HS-27A (cell line): Measurements from ENCODE around the gene TDRD10.
"Not testable (repeated sequence)": the region's sequence is repeated elsewhere in the genome, so short reads cannot be mapped to it uniquely, and the experiment has no call there.

Source experiments
- DNase-seq: peaks from one replicate; pipeline ENCODE4 v3.0.0-alpha.2; 2012; ENCODE audit warnings: low read depth, missing footprints

The TDRD10 gene

DNA sequence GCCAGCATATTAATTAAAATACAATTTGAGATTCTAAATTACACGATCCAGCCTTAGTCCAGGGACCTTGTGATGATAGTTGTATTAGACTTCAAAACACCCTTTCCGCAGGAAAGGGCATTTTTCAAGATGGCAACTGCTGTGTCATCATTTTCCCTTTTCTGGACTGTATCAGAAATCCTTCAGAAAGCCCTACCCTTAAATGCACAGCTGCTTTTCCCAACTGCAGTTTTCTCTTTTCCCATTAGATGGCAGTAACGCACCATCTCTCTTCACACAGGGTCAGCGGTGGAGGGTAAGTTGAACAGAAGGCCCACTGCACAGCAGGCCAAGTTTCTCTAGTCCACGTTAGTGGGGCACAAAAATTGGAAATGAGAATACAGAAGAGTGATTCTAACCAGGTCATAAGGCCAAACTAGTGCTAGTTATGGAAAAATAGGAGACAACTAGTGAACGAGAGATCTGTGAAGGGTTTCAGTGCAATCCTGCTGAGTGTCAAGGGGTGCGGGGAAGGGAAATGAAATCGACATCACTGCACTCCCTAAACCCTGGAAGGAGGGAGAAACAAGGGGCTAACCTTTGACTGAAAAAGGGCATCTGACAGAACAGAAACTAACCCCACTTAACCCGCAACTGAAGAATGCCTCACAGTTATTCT, 22.1 kb upstream of the TDRD10 start:
- DNase-seq: peak; percentile 67

DNA sequence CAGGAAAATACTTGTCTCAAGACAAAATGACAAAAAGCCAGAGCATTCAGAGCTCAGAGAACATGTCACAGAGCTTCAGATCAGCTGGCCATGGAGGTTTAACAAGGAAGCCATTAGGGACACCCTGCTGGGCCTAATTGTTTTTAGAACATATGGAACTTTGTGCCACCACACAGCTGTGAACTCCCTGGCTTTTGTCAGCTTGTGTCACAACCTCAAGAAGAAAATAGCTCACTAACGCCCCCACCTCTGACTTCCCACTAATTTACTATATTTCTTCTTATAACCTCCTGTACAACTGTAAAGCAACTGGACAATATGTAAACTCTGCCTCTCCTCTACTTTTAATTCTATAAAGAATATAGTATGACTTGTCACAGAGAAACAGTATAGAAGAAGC, 21.0 kb upstream of the TDRD10 start:
- no peak for DNase-seq

DNA sequence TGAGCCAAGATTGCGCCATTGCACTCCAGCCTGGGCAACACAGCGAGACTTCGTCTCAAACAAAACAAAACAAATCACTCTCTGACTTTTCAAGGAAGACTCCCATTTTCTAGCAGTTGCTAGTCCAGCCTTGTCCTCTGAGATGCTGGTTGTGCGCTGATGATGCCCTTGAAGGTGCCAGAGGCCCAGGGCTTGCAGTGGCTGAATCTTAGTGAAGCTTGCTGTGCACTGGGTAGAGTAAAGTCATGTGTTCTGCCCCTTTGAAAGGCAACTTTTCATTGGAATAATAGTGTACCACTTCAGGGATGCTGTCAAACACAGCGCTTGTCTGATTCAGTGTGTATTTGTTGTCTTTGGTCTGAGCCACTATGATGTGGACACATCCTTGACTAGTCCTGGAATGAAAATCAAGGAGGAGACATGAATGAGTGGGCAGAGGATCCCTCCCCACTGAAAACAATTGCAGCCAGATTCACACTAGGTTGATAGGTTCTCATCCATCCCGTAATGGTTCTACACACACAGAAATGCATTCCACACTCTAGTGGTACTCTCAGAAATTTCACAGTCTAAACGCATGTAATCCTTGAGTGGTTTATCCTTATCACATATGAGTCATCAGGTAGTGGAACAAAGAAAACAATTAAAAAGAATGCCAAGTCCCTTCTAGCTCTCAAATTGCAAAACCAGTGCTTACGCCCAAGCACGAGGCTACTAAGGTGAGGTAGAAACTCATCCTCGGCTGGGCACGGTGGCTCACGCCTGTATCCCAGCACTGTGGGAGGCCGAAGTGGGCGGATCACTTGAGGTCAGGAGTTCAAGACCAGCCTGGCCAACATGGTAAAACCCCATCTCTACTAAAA, 17.8 kb upstream of the TDRD10 start:
- peak; percentile 31 for DNase-seq

DNA sequence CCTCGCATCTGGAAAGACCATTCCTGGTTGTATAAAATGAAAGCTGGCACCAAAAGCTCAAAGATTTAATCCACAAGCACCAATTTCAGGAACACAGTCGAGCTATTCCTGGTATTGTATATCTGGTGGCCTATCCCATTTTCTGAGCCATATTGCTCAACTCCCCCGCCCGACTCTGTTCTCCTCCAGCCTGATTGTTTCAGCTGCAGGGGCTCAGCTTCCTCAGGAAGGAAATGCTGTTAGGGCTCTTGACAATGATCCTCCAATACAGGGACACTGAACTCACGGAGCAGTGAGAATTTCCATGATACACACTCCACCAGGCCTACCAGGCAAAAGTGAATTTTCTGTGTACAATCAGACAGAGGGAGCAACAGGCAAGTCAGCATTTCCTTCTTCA, 16.9 kb upstream of the TDRD10 start:
- no peak for DNase-seq

DNA sequence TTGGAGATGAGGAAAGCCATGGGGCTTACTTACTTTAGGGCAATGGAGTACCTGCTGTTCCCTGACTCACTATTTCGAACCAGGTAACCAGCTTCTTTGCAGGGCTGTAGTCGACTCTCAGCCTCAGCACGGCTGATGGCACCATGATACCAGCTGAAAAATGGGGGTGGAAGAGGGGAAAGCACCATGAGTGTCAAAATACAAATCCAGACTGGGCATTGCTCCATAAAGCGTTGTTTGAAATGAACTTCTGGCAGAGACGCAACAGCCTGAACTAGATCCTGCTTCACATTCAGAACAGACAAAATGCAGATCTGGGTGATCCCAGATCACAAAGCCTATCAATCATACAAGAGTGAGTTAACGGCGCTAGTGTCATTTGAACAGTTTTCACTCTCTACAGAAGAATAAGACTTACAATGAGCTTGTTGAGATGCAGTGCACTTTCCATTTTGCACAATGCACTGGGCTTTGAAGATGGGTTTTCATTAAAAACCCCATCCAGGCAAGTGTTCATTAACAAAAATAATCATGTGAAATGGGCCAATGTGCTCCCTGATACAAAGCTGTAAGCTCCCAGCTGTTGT, 16.0 kb upstream of the TDRD10 start:
- no peak for DNase-seq

DNA sequence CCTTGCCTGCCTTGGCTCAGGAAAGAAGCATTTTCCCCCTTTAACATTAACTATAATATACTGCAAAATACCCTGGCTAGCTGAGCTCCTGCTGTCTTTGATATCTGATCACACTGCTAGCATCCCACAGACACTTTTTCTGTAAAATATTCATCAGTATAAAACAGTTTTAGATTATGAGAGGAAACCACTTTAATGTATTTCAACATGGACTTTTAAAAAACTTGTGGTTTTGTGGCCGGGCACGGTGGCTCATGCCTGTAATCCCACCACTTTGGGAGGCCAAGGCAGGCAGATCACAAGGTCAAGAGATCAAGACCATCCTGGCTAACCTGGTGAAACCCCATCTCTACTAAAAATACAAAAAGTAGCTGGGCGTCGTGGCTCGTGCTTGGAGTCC, 15.3 kb upstream of the TDRD10 start:
- DNase-seq: not testable (repeated sequence)

DNA sequence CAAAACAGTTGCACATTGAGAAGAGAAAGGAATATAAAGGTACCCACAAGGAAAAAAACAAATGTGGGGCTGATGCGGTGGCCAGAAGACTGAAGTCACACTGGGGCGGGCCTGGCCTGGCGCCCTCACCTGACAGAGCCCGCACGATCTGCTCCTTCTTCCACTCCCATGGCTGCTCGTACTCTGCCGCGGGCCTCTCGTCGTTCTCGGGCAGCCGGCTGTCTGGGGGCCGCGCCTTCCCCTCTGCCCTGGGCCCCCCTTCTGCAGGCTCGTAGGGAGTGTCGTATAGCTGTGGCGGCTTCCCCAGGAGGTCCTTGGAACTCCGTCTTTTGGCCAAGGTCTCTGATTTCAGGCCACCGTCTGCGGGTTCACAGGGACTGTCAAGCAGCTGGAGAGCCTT, 13.1 kb upstream of the TDRD10 start:
- no peak for DNase-seq

DNA sequence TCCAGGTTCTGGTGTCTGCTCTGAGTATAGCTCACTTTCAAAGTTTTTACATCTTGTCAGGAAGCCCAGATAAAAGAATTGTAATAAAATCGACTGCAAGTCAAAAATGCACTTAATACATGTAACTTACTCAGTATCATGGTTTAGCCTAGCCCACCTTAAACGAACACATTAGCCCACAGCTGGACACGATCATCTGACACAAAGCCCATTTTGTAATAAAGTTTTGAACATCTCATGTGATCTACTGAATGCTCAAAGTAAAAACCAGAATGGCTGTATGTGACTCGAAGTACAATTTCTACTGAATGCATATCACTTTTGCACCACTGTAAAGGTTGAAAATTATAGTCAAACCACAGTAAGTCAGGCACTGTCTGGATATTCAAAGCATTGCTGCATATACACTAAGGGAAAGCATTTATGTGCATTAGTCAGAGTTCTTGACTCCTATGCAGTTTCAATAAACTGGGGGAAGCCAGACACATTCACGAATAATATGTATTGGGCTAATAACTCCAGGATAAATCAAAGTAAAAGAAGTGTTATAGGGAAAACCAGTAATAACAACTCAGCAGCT, 12.2 kb upstream of the TDRD10 start:
- no peak for DNase-seq

DNA sequence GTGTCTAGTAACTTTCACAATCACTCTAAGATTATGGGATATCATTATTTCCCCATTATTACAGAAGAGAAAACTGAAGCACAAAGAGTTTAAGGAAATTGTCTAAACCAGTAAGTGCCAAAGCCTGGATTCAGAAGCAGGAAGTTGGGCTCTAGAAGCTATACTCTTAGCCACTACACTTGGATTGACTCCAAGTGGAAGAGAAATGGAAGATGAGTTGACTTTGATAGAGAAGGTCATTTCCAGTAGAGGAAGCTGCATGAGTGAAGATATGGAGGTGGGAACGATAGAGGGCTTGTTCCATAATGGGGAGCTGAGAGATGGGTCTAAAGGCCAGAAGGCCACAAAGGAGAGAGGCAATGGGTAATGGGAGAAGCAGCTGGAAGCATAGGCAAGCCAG, 11.7 kb upstream of the TDRD10 start:
- no peak for DNase-seq

DNA sequence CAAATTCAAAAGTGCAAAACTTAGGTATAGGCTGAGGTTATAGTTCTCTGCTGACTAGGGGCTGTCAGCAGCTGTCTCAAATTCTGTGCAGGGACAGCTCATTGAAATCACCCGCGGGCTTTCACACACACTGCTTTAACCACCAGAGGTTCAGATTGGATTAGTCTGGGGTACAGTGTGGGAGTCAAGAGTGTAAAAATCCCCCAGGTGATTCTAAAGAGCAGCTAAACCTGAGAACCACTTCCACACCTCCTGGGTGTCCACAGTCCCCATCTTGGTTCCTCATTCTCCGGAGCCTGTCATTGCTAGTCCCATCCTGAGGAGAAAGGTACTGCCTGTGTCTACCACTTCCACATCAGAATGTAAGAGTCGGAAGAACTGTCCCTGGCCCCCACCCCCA, 9.9 kb upstream of the TDRD10 start:
- no peak for DNase-seq

DNA sequence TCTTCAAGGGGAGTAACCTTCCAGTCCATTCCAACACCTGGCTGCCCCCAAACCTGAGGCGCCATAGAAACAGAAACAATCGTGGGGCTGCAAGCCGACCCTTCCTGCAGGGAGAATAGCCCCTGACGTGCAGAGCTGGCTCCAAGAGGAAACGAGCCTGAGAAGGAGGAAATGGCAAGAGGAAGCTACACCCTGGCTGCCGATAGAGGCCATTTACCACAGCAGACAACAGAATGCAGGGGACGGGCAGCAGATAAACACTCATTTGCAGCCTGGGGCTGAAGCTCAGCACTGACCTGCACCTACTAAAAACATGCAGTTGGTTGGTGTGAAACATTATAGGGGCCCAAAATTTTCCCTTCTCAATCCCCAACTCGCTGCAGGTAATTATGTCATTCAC, 8.7 kb upstream of the TDRD10 start:
- no peak for DNase-seq

DNA sequence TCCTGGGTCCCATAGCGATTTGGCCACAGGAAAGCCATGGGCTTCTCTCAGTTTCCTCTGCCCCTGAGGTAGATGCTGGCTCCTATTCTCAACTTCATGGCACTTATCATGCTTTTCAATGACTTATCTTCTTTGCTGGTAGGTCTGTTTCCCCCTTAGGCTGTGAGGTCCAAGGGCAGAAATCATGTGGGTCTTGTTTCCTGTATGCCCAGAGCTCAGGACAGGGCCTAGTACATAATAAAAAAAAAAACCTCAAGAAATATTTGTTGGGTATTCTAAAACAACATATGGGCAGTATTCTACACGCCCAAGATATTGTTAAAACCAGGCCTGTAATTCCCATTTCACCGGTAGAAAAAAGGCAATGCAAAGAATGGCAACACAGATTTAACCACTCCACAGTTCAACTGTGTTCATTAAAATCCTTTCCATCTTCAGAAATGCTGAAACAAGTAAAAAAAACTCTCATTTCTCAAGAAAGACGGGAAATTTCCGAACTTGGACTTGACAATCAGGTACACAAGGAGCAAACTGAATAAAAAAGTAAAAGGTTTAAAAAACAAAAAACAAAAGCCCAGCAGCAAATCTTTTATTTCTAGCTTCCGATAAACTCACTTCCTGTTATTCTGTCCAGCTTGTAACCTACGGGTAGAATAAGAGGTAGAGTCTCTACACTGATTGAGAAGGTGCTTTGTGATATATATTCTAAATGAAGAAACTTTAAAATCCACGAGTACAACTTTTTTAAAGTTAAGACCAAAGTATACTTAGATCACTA, 6.3 kb upstream of the TDRD10 start:
- no peak for DNase-seq

DNA sequence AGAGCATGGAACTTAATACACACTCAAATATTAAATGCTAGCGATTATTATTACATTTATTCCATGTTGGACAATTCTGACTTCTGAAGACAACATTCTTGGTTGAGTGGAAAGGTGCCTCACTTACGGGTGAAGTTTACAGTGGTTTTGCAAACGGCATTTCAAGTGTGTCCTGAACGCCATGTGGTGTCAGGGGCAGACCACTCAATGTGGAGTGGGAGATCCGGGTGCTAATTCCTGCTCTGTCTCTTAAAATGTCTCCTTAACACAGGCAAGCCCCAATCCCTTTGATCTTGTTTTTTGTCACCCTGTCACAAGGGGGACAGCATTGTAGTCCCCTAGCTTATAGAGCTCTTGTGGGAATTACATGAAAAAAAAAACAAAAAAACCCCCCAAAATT, 5.6 kb upstream of the TDRD10 start:
- DNase-seq: no peak

DNA sequence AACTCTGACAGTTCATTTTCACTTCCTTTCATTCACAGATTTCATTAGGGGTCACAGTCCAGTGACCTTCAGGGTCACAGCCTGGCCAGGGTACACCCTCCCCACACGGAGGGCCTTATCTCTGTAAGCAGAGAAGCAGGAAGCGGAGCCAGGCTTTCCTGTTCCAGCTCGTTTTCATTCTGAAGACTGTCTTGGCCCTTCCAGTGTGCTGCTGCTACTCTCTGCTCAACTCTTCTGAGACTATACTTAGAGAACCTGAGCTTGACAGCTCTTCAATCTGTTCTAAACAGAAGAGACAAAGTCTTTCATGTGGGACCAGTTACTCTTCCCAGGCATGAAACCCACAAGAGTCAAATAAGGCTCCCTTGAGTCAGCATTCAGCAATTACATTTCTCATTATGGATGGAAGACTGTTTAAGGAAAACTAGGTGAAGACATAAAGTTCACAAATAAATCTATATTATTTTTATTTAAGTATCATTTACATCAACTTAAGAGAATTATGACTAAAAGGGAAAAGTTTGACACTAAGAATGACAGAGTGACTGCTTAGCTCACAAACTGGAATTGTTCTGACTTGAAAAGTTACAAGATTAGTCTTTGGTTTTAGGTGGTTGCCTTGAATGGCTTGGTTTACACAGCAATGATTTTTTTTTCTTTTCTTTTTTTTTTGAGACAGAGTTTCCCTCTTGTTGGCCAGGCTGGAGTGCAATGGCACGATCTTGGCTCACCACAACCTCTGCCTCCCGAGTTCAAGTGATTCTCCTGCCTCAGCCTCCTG, 4.8 kb upstream of the TDRD10 start:
- DNase-seq: no peak

DNA sequence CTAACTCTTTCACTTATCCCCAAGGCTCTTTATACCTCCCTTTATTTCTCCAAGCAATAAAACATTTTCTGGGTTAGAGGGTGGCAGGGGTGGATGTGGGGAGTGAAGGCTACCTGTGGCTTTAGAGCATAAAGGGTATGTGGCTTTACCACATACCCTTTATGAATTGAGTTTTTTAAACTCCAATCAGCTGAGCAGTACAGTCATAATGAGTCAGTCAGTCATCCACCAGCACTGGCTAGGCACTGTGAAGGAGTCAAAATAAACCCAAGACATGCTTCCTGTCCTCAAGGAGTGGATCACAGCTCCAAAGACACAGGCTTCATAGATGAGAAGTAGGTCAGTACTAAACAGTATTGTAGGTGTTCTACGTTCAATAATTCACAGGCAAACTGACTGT, 2.6 kb upstream of the TDRD10 start:
- DNase-seq: no peak

DNA sequence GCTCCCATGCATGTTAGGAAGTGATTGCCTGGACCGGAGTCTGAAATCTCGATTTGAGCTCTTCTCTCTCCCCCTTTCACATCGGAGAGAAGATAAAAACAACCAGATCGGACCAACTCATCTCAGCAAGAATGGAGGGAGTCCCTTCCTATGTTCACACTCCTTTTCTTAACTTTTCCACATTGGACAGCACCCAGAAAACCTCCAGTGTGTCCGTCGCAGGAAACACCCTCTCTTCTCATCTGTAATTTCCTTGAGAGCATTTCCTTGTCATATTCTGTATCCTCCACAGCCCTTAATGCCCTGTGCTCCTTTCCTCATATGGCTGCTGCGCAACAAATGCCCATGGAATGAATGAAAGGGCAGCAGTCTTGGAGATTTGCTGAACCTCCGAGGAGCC, 1.5 kb upstream of the TDRD10 start:
- no peak for DNase-seq

DNA sequence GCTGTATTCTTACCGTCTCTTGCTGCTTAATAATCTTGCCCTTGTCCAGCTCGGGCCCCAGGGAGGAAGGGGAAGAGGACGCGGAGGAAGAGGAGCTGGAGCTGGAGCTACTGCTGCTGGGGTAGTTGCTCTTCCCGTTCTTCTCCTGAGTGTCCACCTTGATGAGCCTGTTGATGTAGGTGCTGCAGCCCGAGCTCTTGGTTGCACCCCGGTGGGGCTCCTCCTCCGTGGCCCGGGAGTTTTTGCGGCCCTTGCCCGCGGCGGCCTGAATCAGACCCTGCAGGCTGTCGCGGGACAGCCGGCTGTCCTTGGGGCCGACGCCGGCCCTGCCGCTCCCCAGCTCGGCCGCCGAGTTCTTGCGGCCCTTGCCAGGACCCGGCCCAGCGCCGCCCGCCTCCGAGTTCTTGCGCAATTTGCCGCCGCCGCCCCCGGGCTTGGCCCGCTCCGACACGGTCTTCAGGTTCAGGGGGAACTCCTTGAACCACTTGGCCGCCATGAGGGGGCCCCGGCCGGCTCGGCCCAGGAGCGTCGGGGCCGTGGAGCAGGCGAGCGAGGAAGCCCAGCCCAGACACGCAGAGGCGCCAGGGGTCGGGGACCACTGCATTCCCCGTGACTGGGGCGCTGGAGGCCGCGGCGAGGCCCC, 475 bp upstream of the TDRD10 start:
- DNase-seq: no peak

DNA sequence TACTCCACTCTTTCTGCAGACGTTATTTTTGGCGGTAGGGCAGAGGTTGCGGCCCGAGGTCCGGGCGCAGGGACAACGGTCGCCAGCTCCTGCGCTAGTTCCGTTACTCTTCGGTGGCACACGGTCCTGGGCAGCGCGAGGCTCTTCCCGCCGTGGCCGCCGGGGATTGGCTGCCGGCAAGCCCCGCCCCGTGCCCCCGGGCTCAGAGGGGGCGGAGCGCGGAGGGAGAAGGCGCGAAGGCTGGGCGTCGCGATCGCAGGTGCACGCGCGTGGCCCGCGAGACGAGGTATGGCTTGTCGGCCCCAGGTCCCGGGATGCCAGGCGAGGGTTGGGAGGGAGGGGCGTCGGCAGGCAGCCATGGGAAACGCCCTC, 711 bp downstream of the TDRD10 start:
- DNase-seq: no peak

DNA sequence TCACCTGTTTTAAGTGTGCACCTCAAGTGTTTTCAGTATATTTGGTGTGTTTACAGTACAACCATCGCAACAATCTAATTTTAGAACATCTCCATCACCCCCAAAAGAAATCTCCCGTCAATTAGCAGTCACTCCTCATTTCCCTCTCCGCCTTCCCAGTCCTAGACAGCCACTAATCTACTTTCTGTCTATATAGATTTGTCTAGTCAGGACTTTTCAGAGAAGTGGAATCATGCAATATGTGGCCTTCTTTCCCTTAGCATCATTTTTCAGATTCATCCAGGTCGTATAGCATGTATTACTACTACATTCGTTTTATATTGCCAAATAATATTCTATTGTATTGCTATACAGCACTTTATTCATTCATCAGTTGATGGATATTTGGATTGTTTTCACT, 1.9 kb downstream of the TDRD10 start:
- no peak for DNase-seq

DNA sequence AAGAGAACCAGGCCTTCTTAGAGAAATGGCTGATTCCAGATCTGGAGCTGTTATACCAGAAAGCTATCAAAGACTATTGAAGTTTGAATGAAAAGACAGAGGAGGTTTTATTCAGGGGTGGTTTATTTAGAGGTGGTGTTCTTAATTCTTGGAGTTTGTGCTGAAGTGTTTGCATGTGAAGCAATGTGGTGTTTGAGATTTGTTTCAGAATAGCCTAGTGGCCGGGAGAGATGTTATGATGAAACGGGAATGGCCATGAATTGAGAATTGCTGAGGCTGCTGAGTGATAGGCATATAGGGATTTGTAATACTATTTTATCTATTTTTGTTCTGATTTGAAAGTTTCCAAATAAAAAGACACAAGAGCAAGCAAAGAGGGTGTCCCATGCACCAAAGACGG, 10.7 kb downstream of the TDRD10 start:
- no peak for DNase-seq

DNA sequence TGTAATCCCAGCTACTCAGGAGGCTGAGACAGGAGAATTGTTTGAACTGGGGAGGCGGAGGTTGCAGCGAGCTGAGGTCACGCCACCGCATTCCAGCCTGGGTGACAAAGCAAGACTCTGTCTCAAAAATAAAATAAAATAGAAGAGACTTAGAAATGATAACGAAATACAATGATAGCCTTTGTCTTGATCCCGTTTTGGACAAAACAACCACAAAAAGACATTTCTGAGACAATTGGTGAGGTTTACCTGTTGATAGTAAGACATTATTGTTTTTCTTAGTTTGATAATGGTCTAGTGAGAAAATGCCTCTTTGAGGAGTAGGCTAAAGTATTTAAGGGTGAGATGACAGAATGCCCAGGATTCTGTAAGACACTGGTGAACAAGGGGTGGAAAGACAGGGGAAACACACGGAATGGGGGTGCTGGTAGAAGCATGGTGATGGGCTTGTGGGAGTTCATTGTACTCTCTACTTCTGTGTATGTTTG, 12.1 kb downstream of the TDRD10 start:
- DNase-seq: no peak
